ENCODE results near the gene ARHGAP31.

- TF ChIP-seq CTCF (conservative IDR thresholded peaks at IDR 0.05; ENCODE audit: low read depth in 2 of 2) (no peak), EZH2 (IDR thresholded peaks at IDR 0.05; ENCODE audit: low read depth, unreplicated experiment) (no peak), EZH2phosphoT487 (IDR thresholded peaks at IDR 0.05; ENCODE audit: unreplicated experiment) (no peak), JUNB (IDR thresholded peaks at IDR 0.05; ENCODE audit: unreplicated experiment) (no peak), POLR2AphosphoS5 (IDR thresholded peaks at IDR 0.05; ENCODE audit: low read depth) (no peak), ZNF114 (CRISPR knock-in tag; IDR thresholded peaks at IDR 0.05) (no peak)
Measured at GRCh38 chr3:119297169-119297568, 3.0 kb downstream of the ARHGAP31 start.

All from GM23338 (cell line).